Stomach (tissue), 9 donors: ENCODE results near the gene RBM8A. TPM values are rescaled to one million over a fixed set of nuclear protein-coding genes. Genes with fewer than 3 reads are reported as not detected.

Source experiments
- DNase-seq, 2 donors: peaks; one replicate each; pipeline versions ENCODE4 v3.0.0 to v3.0.0-alpha.2; 2013 to 2019
- H3K27ac ChIP-seq, 5 donors: fragments of 200-600 bp in 4 of 5; sonication (generic) in 4 of 5; one replicate each; pipeline ENCODE4 v1.5.1; 2013 to 2019; ENCODE audit warnings: mild to moderate bottlenecking in 1 of 5, moderate library complexity in 1 of 5
- H3K27me3 ChIP-seq, 3 donors: fragments of 200-600 bp; sonication (generic); one replicate each; pipeline ENCODE4 v1.5.1; 2017 to 2019; ENCODE audit warnings: mixed run types in 1 of 3
- H3K36me3 ChIP-seq, 4 donors: fragments of 200-600 bp; sonication (generic); 1 replicate in 3 of 4; 2 replicates in 1 of 4; pipeline ENCODE4 v1.5.1; 2016 to 2019
- H3K4me1 ChIP-seq, 4 donors: fragments of 200-600 bp; sonication (generic); one replicate each; pipeline ENCODE4 v1.5.1; 2016 to 2019
- H3K4me3 ChIP-seq, 4 donors: fragments of 200-600 bp; sonication (generic) in 3 of 4; one replicate each; pipeline ENCODE4 v1.5.1; 2016 to 2019; ENCODE audit warnings: mild to moderate bottlenecking in 1 of 4
- H3K9me3 ChIP-seq, 4 donors: fragments of 200-600 bp; sonication (generic); one replicate each; pipeline ENCODE4 v1.5.1; 2016 to 2019
- EP300 ChIP-seq: sonication (generic); formaldehyde crosslinking; IDR thresholded peaks from one replicate; pipeline ENCODE4 v1.6.1; 2017; ENCODE audit warnings: antibody characterized with exemption
- POLR2A ChIP-seq, 4 donors: fragments of 450-650 bp; IDR thresholded peaks; one replicate each; pipeline ENCODE4 v1.6.1; 2016; ENCODE audit warnings: antibody characterized with exemption in 4 of 4, control low read depth in 2 of 4, mild to moderate bottlenecking in 1 of 4, moderate library complexity in 1 of 4
- POLR2AphosphoS5 ChIP-seq, 3 donors: sonication (generic); formaldehyde crosslinking; IDR thresholded peaks; one replicate each; pipeline ENCODE4 v1.6.1; 2016; ENCODE audit warnings: antibody characterized with exemption in 3 of 3
- WGBS, 5 donors: extraction: QIAGEN DNeasy Blood & Tissue Kit in 3 of 5; methylation state at CpG; one replicate each; pipeline versions ENCODE4 v1.1.5 to v1.1.7; 2013 to 2018; 5-methylcytosine and 5-hydroxymethylcytosine counted together
- intact Hi-C: fragments of 100-400 bp; cut with DNase I; formaldehyde crosslinking; loops from one replicate; pipeline ENCODE4 v1.15.1; 2023; ENCODE audit warnings: low total_unique reads
- polyA plus RNA-seq, 3 donors: library from polyadenylated mRNA; stranded (reverse); fragments of 200-250 nt; gene quantifications; one replicate each; pipeline ENCODE4 v1.2.3, GENCODE V29; 2013
- total RNA-seq, 5 donors: library from RNA; depleted of rRNA; stranded (reverse); fragments of >200 nt; gene quantifications; one replicate each; pipeline versions ENCODE4 v1.1.0 to v1.2.3, GENCODE V29; 2014 to 2016
- TF ChIP-seq, protein P1 (sequence below), 7 experiments: fragments of 450-650 bp in 4 of 7; fragments of 200-600 bp in 3 of 7; sonication (generic) in 3 of 7; IDR thresholded peaks; one replicate each; pipeline ENCODE4 v1.5.1; 2016 to 2019; ENCODE audit warnings: antibody characterized with exemption in 7 of 7, control low read depth in 2 of 7, mild to moderate bottlenecking in 1 of 7
- donor health status: healthy with polysubstance abuse.
- donor health status: Bipolar disorder and iron deficiency.
- donor health status: healthy.

RBM8A gene
- total and polyA plus RNA-seq, 8 donors: 9.3 to 113 (median 77.4) TPM

DNA sequence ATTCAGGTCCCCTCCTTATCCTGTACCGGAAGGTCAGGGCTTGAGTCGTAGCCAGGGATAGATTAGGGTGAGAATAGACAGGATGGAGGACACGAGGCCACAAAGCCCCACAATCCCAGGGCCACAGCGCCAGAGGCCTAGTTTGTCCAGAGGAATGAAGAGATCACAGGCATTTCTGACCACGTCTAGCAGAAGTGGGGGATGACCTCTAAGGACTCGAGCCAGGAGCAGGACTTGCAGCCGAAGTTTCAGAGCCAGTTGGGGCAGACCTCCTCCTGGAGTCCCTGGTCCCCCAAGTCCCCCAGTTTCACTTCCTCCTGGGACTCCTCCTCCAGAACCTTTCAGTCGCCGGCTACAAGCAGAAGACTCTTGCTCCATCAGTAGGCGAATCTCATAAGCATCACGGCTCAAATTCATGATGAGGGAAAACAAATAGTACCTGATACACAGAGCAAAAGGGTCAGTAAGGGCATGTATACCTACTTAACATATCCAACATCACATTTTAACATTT lies 15.1 kb downstream of the RBM8A start:
- WGBS, 5 donors: 71 to 80% (median 72%) methylated on average over 11 of the region's 11 CpGs
- TF ChIP-seq, protein P1, sequence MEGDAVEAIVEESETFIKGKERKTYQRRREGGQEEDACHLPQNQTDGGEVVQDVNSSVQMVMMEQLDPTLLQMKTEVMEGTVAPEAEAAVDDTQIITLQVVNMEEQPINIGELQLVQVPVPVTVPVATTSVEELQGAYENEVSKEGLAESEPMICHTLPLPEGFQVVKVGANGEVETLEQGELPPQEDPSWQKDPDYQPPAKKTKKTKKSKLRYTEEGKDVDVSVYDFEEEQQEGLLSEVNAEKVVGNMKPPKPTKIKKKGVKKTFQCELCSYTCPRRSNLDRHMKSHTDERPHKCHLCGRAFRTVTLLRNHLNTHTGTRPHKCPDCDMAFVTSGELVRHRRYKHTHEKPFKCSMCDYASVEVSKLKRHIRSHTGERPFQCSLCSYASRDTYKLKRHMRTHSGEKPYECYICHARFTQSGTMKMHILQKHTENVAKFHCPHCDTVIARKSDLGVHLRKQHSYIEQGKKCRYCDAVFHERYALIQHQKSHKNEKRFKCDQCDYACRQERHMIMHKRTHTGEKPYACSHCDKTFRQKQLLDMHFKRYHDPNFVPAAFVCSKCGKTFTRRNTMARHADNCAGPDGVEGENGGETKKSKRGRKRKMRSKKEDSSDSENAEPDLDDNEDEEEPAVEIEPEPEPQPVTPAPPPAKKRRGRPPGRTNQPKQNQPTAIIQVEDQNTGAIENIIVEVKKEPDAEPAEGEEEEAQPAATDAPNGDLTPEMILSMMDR (IDR thresholded peaks at IDR 0.05): no peak
- TF ChIP-seq POLR2A (IDR thresholded peaks at IDR 0.05) (no peak), POLR2AphosphoS5 (IDR thresholded peaks at IDR 0.05) (no peak), EP300 (no peak)
- no peak overlapping the region for H3K27ac ChIP-seq

DNA sequence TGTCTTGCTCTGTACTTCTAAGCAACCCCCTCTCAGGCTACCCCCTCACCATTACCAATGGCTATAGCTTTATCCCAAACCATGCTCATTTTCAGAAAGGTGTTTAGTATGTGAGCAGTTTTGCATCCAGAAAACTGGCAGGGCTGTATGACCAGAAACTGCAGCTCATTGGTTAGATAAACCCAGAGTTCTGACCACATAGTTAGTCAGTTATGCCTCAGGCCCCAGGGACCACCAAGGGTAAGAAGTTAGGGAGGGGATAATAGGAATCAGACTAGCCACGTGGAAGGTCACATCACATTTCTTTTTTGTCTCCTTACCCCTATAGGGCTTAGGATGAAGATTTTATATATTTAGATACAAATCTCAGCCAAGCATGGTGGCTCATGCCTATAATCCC lies 18.6 kb downstream of the RBM8A start:
- Histone ChIP-seq H3K9me3 (no peaks in the 10 kb centered on the region), H3K4me3 (no peak overlapping the region), H3K27ac (peak overlapping the region in 3 of 5 donors; percentile 2 to 35 (median 3)), H3K4me1 (peaks cover 5 to 8% (median 7%) of the 10 kb centered on the region in 4 donors), H3K36me3 (peaks cover 24 to 36% (median 32%) of the 10 kb centered on the region in 4 donors), H3K27me3 (no peaks in the 10 kb centered on the region)
- WGBS, 5 donors: 50 to 72% (median 70%) methylated on average over 1 of the region's 1 CpG
- intact Hi-C loops: loop anchor here (10.0 kb wide), 1 partner anchor 106 kb away; no protein-coding TSS in a partner anchor
- no peak for DNase-seq
- no peak for TF ChIP-seq EP300
- TF ChIP-seq, protein P1 (IDR thresholded peaks at IDR 0.05): no peak
- no peak for TF ChIP-seq POLR2A (IDR thresholded peaks at IDR 0.05)
- TF ChIP-seq POLR2AphosphoS5 (IDR thresholded peaks at IDR 0.05): no peak

More for the DNA sequence above, 15.1 kb downstream of the RBM8A start:
- Histone ChIP-seq H3K36me3 (peaks cover 24 to 63% (median 62%) of the 10 kb centered on the region in 4 donors), H3K4me3 (no peak overlapping the region), H3K4me1 (peaks cover 9 to 20% (median 13%) of the 10 kb centered on the region in 4 donors), H3K9me3 (no peaks in the 10 kb centered on the region), H3K27me3 (no peaks in the 10 kb centered on the region)
- no peak for DNase-seq
- intact Hi-C loops: no loop called here

DNA sequence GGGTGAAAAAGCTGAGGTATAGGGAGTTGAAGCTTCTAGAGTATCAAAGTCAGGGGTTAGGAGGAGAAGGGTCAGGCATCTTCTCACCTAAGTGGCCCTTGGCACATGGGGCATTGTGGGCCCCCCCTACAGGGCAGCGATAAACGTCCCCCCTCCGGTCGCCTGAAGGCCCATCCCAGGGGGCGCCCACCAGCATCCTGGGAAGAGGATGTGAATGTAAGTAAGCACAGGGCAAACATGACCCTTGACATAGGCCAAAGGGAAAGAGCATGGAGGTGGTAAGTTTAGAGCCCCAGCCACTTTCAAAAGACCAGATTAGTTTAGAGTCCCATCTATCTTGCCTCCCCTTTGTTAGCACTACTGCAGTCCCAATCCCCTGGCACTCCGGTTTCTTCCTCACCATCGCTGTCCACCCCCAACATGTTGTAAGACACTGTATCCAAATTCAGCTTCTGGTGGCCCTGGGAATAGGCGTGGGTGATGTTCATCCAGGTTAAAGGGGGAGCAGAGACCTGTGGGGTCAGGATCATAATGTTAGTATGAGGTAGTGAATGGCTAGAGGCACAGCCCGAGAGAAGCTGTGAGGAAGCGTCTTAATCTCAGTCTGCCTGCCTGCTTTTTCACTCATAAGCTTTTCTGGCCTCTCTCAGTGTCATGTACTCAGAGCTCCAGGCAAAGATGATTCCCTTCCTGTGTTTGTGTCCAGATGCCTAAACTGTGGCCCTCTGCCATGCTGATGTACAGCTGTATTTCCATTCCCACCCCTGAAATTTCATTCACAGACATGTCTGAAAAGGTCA lies 20.1 kb downstream of the RBM8A start:
- Histone ChIP-seq H3K27me3 (no peaks in the 10 kb centered on the region), H3K9me3 (no peaks in the 10 kb centered on the region), H3K4me1 (peaks cover 5 to 8% (median 7%) of the 10 kb centered on the region in 4 donors), H3K27ac (peak overlapping the region in 1 of 5 donors; percentile 10), H3K36me3 (peaks cover 13 to 22% (median 17%) of the 10 kb centered on the region in 4 donors), H3K4me3 (no peak overlapping the region)
- TF ChIP-seq POLR2A (IDR thresholded peaks at IDR 0.05) (no peak), POLR2AphosphoS5 (IDR thresholded peaks at IDR 0.05) (no peak), EP300 (no peak)
- TF ChIP-seq, protein P1 (IDR thresholded peaks at IDR 0.05): no peak
- 78 to 85% (median 82%) methylated on average over 10 of the region's 10 CpGs for WGBS, 5 donors
- intact Hi-C loops: loop anchor here (10.0 kb wide), 1 partner anchor 108 kb away; no protein-coding TSS in a partner anchor
- no peak for DNase-seq

DNA sequence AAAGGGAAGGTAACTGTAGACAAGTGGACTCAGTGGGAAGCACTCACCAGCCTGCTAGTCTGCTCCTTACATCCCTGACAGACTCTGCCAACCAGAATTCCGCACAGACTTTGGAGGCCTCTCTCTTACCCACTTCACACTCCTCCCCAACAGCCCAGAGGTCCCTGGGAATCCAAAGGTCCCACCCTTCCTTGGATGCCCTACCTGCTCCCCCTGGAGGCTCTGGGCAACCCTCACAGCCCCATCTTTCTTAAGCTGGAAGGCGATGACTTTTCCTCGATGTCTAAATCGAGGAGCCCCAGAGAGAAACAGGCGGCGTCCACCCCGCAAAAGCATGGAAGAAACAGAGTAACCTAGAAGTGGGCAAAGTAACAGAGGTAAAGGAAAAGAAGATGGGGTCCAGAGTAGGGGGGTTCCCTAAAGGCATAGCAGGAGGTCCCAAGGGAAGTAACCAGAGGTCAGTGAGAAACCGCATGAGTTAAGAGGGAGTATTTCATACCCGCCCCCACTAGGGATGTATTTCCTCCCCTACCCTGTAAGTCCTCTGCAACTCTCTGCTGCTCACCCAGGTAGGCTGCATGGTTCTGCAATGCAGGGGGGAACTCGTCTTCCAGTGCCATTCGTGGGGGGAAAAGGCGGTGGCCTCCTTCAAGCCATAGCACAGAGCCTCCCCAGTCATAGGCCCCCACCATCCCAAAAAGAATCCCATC lies 25.8 kb downstream of the RBM8A start:
- Histone ChIP-seq H3K27ac (no peak overlapping the region), H3K4me1 (no peaks in the 10 kb centered on the region), H3K36me3 (peaks cover 0 to 14% (median 4%) of the 10 kb centered on the region in 4 donors), H3K4me3 (no peak overlapping the region), H3K27me3 (no peaks in the 10 kb centered on the region), H3K9me3 (no peaks in the 10 kb centered on the region)
- TF ChIP-seq EP300: no peak
- TF ChIP-seq, protein P1 (IDR thresholded peaks at IDR 0.05): no peak
- TF ChIP-seq POLR2AphosphoS5 (IDR thresholded peaks at IDR 0.05): no peak
- no peak for TF ChIP-seq POLR2A (IDR thresholded peaks at IDR 0.05)
- 90 to 92% (median 91%) methylated on average over 12 of the region's 12 CpGs for WGBS, 5 donors
- intact Hi-C loops: loop anchor here (10.0 kb wide), 1 partner anchor 113 kb away; no protein-coding TSS in a partner anchor
- DNase-seq: no peak
